M059J (cell line): ENCODE results near the gene RNF112. TPM values are rescaled to one million over a fixed set of nuclear protein-coding genes. Genes with fewer than 3 reads are reported as not detected.

Source experiments
- DNase-seq: peaks from one replicate; pipeline ENCODE4 v3.0.0-alpha.2; 2012; ENCODE audit warnings: low read depth
- total RNA-seq: library from RNA; depleted of rRNA; stranded (reverse); fragments of >200 nt; shearing (Covaris generic); gene quantifications from 2 replicates; pipeline ENCODE4 v1.2.3, GENCODE V29; 2014

RNF112 gene
- total RNA-seq, 1 experiment from 2014 or later = 0.39 TPM

DNA sequence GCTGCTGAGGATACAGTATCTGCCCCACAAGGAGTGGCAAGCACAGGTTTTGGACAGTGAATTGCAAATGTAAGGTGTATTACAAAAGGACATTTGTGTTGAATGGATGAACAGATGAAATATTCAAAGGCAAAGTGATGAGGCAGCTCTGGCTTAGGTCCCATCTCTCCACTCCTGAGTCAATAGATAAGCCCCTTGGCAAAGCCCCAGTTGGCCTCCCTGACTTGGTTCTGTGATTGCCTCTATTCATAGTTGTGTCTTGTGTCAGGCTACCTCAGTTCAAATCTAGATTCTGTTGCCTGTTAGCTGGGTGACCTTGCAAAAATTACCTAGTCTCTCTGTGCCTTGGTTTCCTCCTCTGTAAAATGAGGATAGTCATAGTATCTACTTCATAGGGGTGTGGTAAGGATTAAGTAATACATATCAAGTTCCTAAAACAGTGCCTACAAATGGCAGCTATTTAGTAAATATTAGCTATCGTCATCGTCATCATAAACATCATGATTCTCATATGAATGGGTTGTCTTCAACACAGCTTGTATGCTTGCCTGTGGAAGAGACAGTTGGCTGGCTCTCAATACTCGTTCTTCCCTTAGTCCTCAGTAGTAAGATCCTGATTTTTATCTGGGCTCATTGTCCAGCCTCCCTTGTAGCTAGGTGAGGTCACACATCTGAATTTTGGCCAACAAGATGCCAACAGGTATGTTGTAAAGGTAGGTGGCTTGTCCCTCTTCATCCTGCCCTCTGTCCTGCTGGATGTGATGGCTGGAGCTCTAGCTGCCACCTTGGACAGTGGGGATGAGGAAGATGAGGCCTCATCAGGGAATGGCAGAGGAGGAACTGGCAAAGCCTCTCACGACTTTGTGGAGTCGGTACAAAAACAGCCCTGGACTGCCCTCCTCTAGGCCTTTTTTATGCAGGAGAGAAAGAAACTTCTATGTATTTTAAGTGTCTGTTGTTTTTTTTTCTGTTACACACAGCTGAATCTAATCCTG is 21.9 kb upstream of the RNF112 start:
- DNase-seq = no peak

DNA sequence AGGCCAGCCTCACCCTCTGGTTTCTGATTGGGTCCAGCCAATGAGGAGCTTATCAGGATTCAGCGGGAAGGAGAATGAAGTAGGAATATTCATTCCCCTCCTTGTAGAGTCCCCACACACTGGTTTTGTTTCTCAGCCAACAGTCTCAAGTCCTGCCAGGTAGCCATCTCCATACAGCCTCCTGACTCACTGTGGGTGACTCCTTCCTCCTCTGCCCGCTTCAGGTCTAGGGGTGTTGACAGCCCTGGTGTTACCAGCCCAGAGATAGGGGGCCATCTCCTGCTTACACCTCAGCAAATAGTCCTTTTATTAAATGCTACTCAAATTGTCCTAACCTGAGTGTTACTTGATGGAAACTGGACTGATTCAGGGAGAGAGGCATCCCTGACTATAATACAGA is 20.1 kb upstream of the RNF112 start:
- no peak for DNase-seq

DNA sequence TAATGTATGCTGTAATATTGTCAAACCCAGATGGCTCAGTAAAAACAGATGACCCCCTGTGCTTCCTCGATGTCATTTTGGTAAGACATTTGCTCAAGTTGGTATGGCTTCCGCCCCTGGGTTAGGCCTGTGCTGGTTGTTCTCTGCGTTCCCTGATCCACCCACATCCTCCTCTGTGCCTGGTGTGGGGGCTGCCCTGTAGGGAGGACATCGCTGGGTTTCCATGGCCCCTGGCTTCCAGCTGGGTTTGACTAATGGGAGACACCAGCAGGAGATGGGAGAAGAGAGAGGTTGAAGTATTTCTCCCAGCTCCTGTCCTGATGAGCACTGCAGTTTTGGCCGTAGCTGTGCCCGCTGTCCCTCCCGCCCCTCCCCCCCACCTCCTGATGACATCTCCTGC is 19.6 kb upstream of the RNF112 start:
- DNase-seq = no peak

DNA sequence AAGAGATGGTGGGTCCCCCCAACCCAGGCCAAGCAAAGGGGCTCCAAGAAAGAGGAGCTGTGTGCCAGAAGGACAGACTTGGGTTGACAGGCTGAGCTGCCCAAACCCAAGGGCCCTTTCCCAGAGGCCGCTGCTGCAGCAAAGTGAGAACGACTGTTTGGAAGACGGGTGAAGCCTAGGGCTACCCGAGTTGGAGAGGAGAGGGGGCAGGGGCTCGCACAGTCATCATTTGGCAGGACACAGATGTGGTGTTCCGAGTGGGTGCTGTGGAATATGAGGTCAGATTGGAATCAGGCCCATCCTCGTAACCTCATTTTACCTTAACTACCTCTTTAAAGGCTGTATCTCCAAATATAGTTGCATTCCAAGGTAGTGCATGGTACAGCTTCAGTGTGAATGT is 18.7 kb upstream of the RNF112 start:
- no peak for DNase-seq

DNA sequence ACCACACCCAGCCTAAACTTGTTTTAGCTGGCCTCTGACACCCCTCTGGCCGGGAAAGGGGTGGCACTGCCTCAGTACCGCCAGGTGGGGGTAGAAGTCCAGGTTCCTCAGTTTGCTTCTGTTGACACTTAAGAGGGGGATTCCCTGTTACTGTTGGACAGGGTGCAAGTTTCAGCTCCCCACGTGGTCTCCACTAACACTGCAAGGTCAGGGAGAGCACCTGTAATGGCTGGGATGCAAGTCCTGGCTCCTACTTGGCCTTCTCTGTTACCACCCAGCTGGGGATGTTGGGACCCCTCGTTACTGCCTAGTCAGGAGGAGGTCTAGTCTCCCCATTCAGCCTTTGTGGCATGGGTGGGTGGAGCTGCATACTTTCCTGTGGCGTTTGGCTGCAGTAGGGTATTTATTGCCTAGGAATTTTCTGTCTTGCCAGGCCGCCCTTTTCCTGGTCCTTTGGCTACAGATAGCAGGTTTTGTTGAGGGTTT is 13.4 kb upstream of the RNF112 start:
- DNase-seq = no peak

DNA sequence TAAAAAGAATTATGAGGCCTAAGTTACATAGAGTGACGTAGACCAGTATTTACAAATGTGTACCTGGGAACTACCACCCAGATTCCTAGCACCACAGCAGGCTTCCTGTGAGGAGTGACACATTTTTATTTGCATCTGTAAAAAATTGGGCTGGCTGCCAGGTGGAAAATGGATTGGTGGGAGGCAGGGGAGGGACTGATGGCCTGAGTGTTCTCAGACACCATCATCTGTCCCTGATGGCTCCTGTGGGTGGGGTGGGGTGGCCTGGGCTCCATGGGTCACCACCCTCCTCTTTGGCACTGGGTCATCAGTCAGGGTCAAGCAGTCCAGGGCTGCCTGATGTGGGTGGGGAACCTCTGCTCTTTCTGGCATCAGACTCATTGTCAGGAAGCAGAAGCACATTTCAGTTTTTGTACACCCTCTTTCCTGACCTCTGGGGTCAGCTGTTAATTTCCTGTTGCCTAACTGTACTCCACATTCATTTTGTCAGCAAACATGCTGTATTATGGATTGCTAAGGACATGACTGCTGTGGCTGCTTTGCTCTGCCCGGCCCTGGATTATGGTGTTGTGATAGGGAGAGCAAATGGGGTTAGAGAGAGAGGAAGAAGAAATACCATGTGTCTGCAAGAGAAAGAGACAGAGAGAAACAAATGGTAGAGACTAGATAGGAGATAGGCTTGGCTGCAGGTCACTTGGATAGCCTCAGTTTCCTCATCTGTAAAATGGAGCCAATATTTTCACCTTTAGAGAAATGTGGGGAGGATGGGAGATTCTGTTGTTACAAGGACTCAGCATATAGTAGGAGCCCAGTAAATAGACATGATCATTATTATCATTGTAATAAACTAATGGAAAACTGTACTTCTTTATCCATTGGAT is 12.5 kb upstream of the RNF112 start:
- DNase-seq = peak; percentile 31

DNA sequence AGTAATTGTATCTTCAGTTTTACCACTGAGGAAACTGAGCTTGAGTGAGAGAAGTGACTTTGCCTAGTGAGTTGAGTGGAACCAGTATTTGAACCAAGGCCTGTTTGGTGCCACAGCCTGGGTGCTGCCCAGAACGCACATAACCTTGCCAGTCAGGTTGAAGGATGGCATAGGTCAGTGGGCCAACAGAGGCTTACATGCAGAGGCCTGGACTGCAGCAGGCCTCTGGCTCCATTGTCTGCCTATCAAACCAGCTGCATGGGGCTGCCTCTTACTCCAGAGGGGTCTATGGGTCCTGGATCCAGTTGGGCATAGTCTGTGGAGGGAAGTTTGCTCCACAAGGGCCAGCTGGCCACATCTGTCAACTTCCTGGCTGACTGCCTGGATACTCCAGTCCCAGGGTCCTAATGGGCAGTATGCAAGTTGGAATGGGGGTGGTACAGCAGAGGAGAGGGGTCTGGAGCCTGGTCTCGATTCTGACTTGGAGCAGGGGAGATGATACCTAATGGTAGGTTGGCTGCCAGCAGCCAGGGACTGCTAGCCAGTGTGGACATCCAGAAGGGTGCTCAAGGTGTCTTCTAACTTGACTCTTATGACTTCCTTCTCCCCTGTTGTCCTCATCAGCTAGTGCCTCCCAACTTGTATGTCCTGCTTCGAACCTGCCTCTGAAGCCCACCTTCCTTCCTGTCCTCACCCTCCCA is 11.1 kb upstream of the RNF112 start:
- no peak for DNase-seq

DNA sequence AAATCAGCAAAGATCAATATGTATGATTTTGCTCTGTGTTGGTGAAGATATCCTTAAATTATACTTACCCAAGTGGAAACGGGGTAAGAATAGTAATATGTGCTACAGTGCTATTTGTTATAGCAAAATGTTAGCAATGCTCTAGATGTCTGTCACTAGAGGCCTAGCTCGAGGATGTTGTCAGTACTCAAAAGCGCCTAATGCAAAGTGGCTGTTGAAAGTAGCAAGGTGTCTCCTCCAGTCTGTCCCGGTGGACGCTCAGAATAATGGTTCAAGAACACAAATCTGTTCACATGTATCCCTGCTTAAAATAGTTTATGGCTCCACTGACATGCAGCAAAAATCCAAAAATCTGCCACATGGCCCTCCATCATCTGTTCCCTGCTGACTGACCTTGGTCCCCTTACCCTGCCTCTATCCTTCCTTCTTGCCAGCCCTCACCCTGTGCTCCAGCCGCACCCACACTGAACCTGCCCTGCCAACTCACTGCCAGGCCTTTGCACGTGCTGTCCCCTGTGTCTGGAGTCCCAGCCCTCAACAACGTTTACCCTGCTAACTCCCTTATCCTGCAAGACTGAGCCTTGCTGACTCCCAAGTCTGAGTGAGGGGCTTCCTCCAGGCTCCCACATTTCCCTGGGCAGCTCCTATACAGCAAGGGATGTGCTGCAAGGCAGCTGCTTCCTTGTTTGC is 9.6 kb upstream of the RNF112 start:
- DNase-seq = no peak

DNA sequence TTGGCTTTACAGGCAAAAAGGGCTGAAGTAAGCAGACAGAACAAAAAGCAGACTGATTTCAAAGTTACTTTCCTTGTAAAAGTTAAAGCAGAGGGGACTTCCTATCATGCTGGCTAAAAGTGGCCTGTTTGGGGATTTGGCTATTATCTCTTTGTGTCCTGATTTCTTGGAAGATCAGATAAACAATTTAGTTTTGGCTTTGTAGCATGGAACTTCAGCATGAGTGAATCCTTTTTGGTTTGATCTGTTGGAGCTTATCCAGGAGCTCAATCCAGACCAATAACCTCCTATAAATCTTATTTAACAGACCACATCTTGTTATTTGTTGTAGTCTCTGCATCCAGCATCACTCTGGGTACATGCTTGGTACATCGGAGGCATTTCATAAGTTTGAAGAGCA is 8.9 kb upstream of the RNF112 start:
- DNase-seq = no peak

DNA sequence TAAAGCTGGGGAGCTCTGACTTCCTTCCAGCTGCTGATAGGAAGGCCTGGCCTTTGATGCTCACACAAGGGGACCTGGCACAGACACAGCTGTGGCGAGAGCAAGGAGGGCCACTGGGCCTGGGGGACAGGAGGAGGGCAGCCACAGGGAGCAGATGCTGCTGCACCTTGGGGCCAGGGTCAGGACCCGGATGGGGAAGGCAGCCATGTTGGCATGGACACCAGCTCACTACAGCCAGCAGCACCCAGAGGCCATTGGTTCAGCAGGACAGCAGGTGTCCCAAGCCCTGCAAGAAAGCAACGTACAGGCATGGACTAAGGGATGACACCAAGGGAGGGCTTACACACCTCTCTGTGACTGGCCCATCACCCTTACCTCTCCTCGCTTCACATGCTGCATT is 8.0 kb upstream of the RNF112 start:
- DNase-seq = no peak

DNA sequence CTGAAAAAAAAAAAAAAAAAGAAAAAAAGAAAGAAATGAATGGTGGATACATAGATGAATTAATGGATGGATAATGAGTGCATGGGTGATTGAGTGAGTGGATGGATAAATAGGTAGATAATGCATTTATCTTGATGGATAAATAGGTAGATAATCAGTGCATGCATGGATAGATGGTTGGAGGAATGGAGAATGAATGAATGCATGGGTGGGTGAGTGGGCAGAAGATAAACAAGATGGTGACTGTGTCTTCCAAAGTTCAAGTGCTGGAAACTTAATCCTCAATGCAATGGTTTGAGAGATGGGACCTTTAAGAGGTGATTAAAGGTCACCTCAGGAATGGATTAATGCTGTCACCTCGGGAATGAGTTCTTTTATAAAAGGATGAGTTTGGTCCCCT is 6.8 kb upstream of the RNF112 start:
- DNase-seq = no peak

DNA sequence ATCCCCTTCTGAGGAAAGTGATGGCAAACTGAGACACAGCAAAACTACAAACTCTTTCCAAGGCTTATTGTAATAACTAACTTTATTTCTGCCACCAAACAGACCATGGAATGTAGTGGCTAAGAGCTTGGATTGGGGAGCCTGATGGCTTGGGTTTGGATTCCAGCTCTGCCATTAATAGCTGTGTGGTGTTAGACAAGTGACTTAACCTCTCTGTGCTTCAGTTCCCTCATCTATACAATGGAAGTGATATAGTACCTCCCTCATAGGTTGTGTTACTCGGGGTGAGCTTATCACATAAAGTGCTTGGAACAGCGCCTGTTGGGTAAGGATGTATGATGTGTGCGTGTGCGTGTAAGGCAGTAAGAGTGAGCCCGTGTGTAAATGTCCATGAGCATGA is 5.9 kb upstream of the RNF112 start:
- DNase-seq = no peak

DNA sequence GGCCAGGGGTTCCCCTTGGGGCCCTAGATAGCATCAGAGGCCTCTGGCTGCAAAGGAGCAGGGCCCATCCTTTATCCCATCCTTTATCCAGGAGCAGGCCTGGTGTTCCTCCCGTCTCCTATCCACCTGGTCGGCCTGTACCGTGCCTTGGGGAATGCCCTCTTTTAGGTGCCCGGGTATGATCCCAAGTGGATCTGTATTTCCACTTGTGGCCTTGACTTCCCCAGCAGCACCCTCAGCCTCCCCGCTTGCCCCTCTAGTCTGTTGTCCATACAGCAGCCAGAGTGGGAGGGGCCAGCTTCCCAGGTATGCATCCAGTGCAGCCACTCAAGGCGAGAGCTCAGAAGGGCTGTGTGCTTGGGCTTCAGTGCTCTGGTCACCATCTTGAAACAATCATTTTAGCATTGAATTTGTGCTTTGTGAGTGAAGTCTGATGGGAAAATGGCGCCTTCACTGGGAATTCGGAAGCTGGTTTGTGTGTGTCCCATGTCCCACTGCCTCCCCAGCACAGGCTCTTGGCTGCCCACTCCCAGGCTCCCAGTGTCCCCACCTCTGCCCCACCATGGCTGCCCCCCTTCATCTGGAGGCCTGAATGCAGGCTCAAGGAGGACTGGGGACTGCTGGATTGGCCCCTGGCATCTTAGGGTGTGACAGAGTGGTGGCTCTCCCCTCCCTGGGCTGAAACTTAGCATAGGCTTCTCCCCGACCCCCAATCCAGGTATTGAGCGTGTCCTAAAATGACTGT is 3.3 kb upstream of the RNF112 start:
- DNase-seq = no peak

DNA sequence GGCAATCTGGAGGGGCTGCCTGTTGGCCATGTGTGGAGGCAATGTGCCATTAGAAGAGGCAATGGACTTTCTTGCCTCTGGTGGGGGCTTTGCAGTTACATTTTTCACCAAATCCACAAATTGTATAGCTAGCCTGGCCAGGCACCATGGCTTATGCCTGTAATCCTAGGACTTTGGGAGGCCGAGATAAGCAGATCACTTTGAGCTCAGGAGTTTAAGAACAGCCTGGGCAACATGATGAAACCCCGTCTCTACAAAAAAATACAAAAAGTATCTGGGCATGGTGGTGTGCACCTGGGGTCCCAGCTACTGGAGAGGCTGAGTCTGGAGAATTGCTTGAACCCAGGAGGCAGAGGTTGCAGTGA is 2.7 kb upstream of the RNF112 start:
- DNase-seq = no peak

DNA sequence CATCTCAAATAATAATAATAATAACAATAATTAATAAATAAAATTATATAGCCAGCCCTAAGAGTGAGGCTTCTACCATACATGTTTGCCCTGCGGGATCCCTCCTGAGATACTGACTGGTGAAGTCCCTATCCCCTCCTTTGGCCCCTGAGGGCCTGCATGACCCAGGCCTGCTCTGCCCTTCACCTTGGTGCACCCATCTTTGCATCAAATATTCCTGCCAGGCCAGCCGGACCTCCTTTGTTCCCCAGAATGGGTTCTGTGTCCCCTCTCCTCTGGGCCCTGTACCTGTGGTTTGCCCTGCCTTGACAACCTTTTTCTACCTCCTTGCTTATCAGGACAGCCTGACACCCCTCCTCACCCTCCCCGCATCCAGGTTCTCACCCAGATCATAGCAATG is 2.0 kb upstream of the RNF112 start:
- DNase-seq = no peak

DNA sequence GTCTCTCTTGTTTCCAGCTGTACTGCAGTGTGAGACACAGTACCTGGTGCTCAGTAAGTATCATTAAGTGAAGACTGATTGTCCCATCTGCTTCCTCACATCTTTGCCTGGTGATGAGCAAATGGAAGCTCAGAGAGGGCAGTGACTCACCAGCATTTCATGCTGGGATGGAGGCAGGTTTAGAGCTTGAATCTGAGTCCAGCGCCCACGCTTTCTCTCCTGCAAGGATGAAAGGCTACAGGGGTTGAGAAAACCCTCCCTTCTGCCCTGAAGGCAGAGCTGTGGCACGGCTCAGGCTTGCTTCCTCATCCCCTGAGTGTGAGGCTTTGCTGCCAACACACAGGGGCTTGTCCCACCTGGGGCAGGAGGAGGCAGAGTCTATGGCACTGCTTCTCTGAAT is 1.5 kb upstream of the RNF112 start:
- DNase-seq = peak; percentile 78

DNA sequence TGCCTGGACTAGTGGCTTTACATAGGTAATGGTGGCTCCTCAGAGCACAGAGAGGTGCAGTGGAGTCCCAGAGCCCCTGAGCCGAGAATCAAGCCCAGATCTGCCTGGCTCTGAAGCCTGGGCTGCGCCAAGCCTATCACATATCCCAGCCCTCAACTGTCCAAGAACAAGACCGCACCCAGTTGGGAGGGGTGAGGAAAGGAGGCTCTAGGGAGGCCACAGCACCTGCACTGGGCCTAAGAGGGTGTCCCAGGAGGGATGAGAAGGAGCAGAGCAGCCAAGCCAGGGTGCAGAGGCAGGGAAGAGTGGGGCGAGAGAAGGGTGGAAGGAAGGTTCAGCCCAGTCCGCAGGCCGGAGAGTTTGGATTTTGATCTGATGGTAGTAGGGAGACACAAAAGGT is 941 bp upstream of the RNF112 start:
- no peak for DNase-seq

DNA sequence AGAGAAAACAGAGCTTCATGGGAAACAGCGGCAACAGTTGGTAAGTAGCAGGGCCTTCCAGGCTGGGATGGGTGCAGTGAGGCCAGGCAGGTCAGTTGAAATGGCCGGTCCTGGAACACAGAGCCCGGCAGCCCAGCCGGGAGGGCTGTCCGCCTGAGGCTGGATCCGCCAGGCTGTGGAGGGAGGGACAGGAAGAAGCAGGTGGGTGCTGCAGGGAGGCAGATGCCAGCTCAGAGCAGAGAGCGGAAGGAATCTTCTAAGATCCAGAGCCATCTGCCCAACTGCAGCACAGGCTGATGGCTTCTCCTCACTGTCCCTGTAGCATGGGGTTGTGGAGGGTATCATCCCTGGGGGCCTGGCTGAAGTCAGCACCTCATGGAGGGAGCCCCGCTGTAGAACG is 599 bp downstream of the RNF112 start:
- no peak for DNase-seq

DNA sequence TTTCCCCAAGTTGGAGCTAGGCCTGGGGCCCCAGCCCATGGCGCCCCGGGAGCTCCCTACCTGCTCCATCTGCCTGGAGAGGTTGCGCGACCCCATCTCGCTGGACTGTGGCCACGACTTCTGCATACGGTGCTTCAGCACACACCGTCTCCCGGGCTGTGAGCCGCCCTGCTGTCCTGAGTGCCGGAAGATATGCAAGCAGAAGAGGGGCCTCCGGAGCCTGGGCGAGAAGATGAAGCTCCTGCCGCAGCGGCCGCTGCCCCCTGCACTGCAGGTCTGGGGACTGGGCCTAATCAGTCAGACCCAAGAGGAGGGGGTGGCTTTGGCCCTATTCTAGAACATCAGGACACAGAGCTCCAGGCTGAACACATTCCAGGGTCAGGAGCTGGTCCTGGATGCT is 1.5 kb downstream of the RNF112 start:
- no peak for DNase-seq

DNA sequence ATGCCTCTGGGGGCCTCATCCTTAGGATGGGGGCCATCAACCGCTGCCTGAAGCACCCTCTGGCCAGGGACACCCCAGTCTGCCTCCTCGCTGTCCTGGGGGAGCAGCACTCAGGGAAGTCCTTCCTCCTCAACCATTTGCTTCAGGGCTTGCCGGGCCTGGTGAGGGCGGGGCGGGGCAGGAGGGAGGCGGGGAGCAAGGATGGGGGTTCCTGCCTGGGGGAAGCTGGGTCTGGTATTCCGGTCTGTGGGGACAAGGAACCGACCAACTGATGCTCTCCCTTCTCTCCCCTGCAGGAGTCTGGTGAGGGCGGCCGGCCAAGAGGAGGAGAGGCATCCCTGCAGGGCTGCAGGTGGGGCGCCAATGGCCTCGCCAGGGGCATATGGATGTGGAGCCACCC is 2.0 kb downstream of the RNF112 start:
- no peak for DNase-seq

DNA sequence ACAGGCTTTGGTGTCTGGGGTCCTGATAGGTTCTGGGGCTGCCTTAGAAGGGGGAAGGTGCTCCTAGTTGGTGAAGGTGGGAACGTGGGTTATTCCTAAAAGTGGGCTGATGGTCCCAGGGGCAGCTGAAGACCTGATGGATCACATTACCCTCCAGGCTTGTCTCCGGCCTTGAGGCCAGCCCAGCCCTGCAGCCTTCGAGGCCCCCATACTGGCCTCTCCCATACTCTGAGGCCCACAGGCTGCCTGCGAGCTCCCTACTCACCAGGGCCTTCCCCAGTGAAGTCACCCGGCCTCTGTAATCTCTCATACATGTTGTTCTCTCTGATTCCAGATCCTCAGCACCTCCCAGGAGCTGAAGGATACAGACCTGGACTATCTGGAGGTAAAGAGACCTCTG is 2.7 kb downstream of the RNF112 start:
- no peak for DNase-seq
